ENCODE measurements around the gene TMEM161A. TPM values are rescaled to one million over a fixed set of nuclear protein-coding genes. Genes with fewer than 3 reads are reported as not detected.

TMEM161A gene
- total and polyA plus RNA-seq, 2 of the 13 experiments (the other 11 are each of a cell fraction or from before 2014, with no cell fraction given), result 25.9 to 31.4 TPM

GRCh38 chr19:19138109-19138981 is at the start of gene TMEM161A (continued):
- TF ChIP-seq ZGPAT (CRISPR knock-in tag; IDR thresholded peaks at IDR 0.05) (peak; percentile 47; the same call in 1 of the 2 replicates), NFYC (CRISPR knock-in tag; IDR thresholded peaks at IDR 0.05) (peak; percentile 100), ZNF512B (CRISPR knock-in tag; IDR thresholded peaks at IDR 0.05; ENCODE audit: borderline replicate concordance) (no peak), ETV6 (CRISPR knock-in tag; conservative IDR thresholded peaks at IDR 0.05) (peak; percentile 55; the same call in 1 of the 2 replicates), MYC (CRISPR knock-in tag; IDR thresholded peaks at IDR 0.05; ENCODE audit: borderline replicate concordance) (peak; percentile 85), RXRA (CRISPR knock-in tag; IDR thresholded peaks at IDR 0.05) (no peak), ZNF225 (CRISPR knock-in tag; IDR thresholded peaks at IDR 0.05) (no peak; the same call in 1 of the 2 replicates), ZHX2 (IDR thresholded peaks at IDR 0.05; ENCODE audit: low read depth) (peak; percentile 61; the same call in 1 of the 2 replicates), ZHX2 (CRISPR knock-in tag; IDR thresholded peaks at IDR 0.05; ENCODE audit: borderline replicate concordance) (no peak), HOXD1 (CRISPR knock-in tag; IDR thresholded peaks at IDR 0.05) (no peak), ZNF7 (CRISPR knock-in tag; IDR thresholded peaks at IDR 0.05) (no peak), NFATC3 (CRISPR knock-in tag; IDR thresholded peaks at IDR 0.05) (no peak), RCOR2 (CRISPR knock-in tag; IDR thresholded peaks at IDR 0.05) (0 out of 2 replicates have a peak, but pooled peaks have one; percentile 18), NCOA5 (CRISPR knock-in tag; IDR thresholded peaks at IDR 0.05) (no peak), NFKBIZ (CRISPR knock-in tag; IDR thresholded peaks at IDR 0.05) (no peak), CSRNP2 (CRISPR knock-in tag; conservative IDR thresholded peaks at IDR 0.05; ENCODE audit: low read depth) (no peak), RBFOX2 (IDR thresholded peaks at IDR 0.05; ENCODE audit: low read depth, low read length) (peak; percentile 82)
